Endothelial cell of umbilical vein (primary cell): ENCODE data around the gene C1orf159. TPM values are rescaled to one million over a fixed set of nuclear protein-coding genes. Genes with fewer than 3 reads are reported as not detected.

Experiments
- BruUV-seq: library from RNA; stranded (reverse); fragments of 400-500 nt; replicated peaks from 2 replicates; lab custom pipeline; 2021; lab: Mats Ljungman, UMichigan
- CTCF ChIA-PET: fragments of 300-600, 350-600 bp; sonication (Branson Sonifier 250); formaldehyde crosslinking; loops from one replicate; lab custom pipeline; 2021; ENCODE audit warnings: antibody characterized with exemption, inconsistent platforms; lab: Charles Lee
- POLR2A ChIA-PET: fragments of 300-600, 350-600 bp; sonication (Branson Sonifier 250); formaldehyde crosslinking; loops from one replicate; lab custom pipeline; 2021; ENCODE audit warnings: antibody characterized with exemption, inconsistent platforms; lab: Charles Lee
- DNase-seq: peaks from one replicate; pipeline ENCODE4 v3.0.0-alpha.2; 2011; ENCODE audit warnings: low read depth, low spot score
- FAIRE-seq: peaks from 2 replicates; lab custom pipeline; 2011; peaks lifted over from hg19 to GRCh38; lab: Jason Lieb, UNC
- H2AFZ ChIP-seq: 2 replicates; pipeline ENCODE4 v1.6.0; 2012; ENCODE audit warnings: low read depth, low read length, control low read depth, inconsistent platforms
- H3K27ac ChIP-seq: 2 replicates; pipeline ENCODE4 v1.5.1; 2011; ENCODE audit warnings: low read depth, mild to moderate bottlenecking, control low read depth, low read length, moderate library complexity; ENCODE audit not compliant: insufficient read depth
- H3K27me3 ChIP-seq, 2 experiments: 2 replicates each; pipeline versions ENCODE4 v1.6.0 to v1.6.1; 2011; ENCODE audit warnings: low read length in 2 of 2, mixed read lengths in 1 of 2; ENCODE audit not compliant: control insufficient read depth in 2 of 2, insufficient read depth in 2 of 2
- H3K36me3 ChIP-seq, 2 experiments: 2 replicates in 1 of 2; 3 replicates in 1 of 2; pipeline ENCODE4 v1.5.1; 2011; ENCODE audit warnings: low read length in 2 of 2, mild to moderate bottlenecking in 1 of 2, moderate library complexity in 1 of 2; ENCODE audit not compliant: control insufficient read depth in 2 of 2, insufficient read depth in 2 of 2; ENCODE audit errors: extremely low read depth in 1 of 2
- H3K4me1 ChIP-seq: 3 replicates; pipeline ENCODE4 v1.5.1; 2011; ENCODE audit warnings: mild to moderate bottlenecking, low read length; ENCODE audit not compliant: control insufficient read depth, insufficient read depth; ENCODE audit errors: extremely low read depth
- H3K4me2 ChIP-seq: 2 replicates; pipeline ENCODE4 v1.6.1; 2011; ENCODE audit warnings: low read length, control low read depth, mixed read lengths; ENCODE audit not compliant: insufficient read depth
- H3K4me3 ChIP-seq, 3 experiments: fragments of 200-600 bp in 1 of 3; sonication (generic), shearing (Covaris generic) in 1 of 3; replicated peaks in 1 of 3; 2 replicates each; pipeline ENCODE4 v1.5.1; 2011 to 2016; ENCODE audit warnings: control low read depth in 3 of 3, low read length in 3 of 3, mild to moderate bottlenecking in 2 of 3, inconsistent platforms in 1 of 3, low read depth in 1 of 3, moderate library complexity in 1 of 3; ENCODE audit not compliant: insufficient read depth in 1 of 3
- H3K79me2 ChIP-seq: 2 replicates; pipeline ENCODE4 v1.6.0; 2012; ENCODE audit warnings: low read length, inconsistent platforms; ENCODE audit not compliant: control insufficient read depth, insufficient read depth
- H3K9ac ChIP-seq: replicated peaks from 2 replicates; pipeline ENCODE3; 2011; ENCODE audit warnings: low read length, control low read depth; ENCODE audit not compliant: insufficient read depth; ENCODE audit errors: extremely low read depth
- H3K9me1 ChIP-seq: replicated peaks from 3 replicates; pipeline ENCODE4 v1.6.0; 2011; ENCODE audit warnings: mild to moderate bottlenecking, low read length; ENCODE audit not compliant: control insufficient read depth, insufficient read depth; ENCODE audit errors: extremely low read depth
- H3K9me3 ChIP-seq: replicated peaks from 2 replicates; pipeline ENCODE4 v1.5.1; 2012; ENCODE audit warnings: low read length, inconsistent platforms; ENCODE audit not compliant: control insufficient read depth, insufficient read depth
- H4K20me1 ChIP-seq: replicated peaks from 2 replicates; pipeline ENCODE3; 2011; ENCODE audit warnings: mild to moderate bottlenecking, low read length; ENCODE audit not compliant: control insufficient read depth, insufficient read depth; ENCODE audit errors: extremely low read depth
- CTCF ChIP-seq, 2 donors: IDR thresholded peaks; 1 replicate in 1 of 2; 2 replicates in 1 of 2; pipeline ENCODE4 v1.5.1; 2011; ENCODE audit warnings: low read length in 2 of 2, mild to moderate bottlenecking in 2 of 2, moderate library complexity in 2 of 2, control low read depth in 1 of 2, inconsistent platforms in 1 of 2, low read depth in 1 of 2; ENCODE audit not compliant: insufficient read depth in 1 of 2; ENCODE audit errors: extremely low read depth in 1 of 2
- EZH2 ChIP-seq: IDR thresholded peaks from 2 replicates; pipeline ENCODE4 v1.6.1; 2012; ENCODE audit warnings: borderline replicate concordance, low read depth, mild to moderate bottlenecking, moderate library complexity, low read length, inconsistent platforms; ENCODE audit not compliant: severe bottlenecking
- FOS ChIP-seq: IDR thresholded peaks from 2 replicates; pipeline ENCODE4 v1.6.1; 2011; ENCODE audit warnings: mild to moderate bottlenecking, low read length, moderate library complexity, borderline replicate concordance; ENCODE audit not compliant: insufficient read depth
- GATA2 ChIP-seq: IDR thresholded peaks from 2 replicates; pipeline ENCODE4 v1.7.0; 2011; ENCODE audit warnings: low read depth, mild to moderate bottlenecking, moderate library complexity, mixed read lengths, low read length; ENCODE audit not compliant: insufficient read length, insufficient read depth
- JUN ChIP-seq: IDR thresholded peaks from 2 replicates; pipeline ENCODE4 v1.6.1; 2011; ENCODE audit warnings: borderline replicate concordance, low read depth; ENCODE audit not compliant: insufficient read length, insufficient read depth
- MYC ChIP-seq: IDR thresholded peaks from one replicate; pipeline ENCODE4 v1.6.1; 2011; ENCODE audit warnings: mild to moderate bottlenecking, low read depth, low read length
- POLR2A ChIP-seq: IDR thresholded peaks from 2 replicates; pipeline ENCODE4 v1.6.1; 2012; ENCODE audit warnings: low read depth, mild to moderate bottlenecking, control low read depth, low read length
- POLR2AphosphoS5 ChIP-seq: IDR thresholded peaks from 2 replicates; pipeline ENCODE4 v1.6.1; 2012; ENCODE audit warnings: low read depth, mild to moderate bottlenecking, control low read depth, low read length, moderate library complexity; ENCODE audit not compliant: insufficient read depth
- dilution Hi-C: fragments of 300-500 bp; cut with MboI; formaldehyde crosslinking; loops from one replicate; pipeline ENCODE4 v1.15.0; 2019; ENCODE audit warnings: low sequenced_read_pairs; ENCODE audit not compliant: extremely low pct_ligation_motif_present
- intact Hi-C: fragments of 100-400 bp; cut with micrococcal nuclease; formaldehyde crosslinking; loops from one replicate; pipeline ENCODE4 v1.10.0; 2022
- polyA plus RNA-seq, 4 experiments: library from polyadenylated mRNA; depleted of rRNA in 3 of 4; stranded (reverse) in 3 of 4; unstranded in 1 of 4; fragments of >200 nt; gene quantifications; 2 replicates each; pipeline versions ENCODE4 v1.2.1 to v1.2.3, GENCODE V29; 2011 to 2012; ENCODE audit warnings: missing spikeins in 1 of 4
- total RNA-seq: library from RNA; stranded (reverse); gene quantifications from 2 replicates; pipeline ENCODE4 v1.2.3, GENCODE V29; 2021
- TF ChIP-seq, protein P1 (sequence below): IDR thresholded peaks from 2 replicates; pipeline ENCODE4 v1.6.1; 2011; ENCODE audit not compliant: insufficient read depth, insufficient read length

Gene C1orf159
- total and polyA plus RNA-seq, 2 donors (not counting 3 experiments of a cell fraction or from before 2014, with no cell fraction given) = 16.1 to 20.1 TPM

DNA sequence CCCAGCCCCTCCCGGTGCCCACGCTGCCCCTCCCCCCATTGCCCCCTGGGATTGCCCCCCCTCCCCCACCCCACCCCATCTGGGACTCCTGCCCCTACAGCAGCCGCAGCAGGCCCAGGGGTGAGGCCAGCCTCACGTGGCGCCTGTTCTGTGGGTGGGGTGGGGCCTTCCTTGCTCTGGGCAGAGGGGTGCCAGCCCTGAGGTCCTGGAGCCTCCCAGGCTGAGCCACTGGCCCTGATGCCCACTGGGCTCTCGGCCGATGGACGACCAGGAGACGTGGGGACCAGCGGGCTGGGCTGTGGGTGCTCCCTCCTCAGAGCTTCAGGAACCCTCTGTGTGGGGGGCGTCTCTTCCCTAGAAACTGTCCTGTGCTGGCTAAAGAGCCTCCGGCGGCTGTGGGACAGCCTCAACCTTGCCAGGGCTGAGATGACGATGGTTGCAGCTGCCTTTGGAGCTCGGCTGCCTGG lies 5.8 kb upstream of the C1orf159 start:
- H3K4me3 ChIP-seq = no peak overlapping the region
- TF ChIP-seq GATA2 (no peak), POLR2AphosphoS5 (no peak), MYC (no peak), POLR2A (no peak), EZH2 (no peak), JUN (no peak)
- CTCF ChIA-PET = interaction anchor here (1.0 to 6.9 kb wide), 33 partner anchors 15 to 383 kb away, joined by 3 to 286 read pairs (median 6); partner anchors contain the start of genes B3GALT6, SDF4, TTLL10 and UBE2J2
- no peak overlapping the region for H3K4me2 ChIP-seq
- BruUV-seq = no TSS peak
- no peaks in the 10 kb centered on the region for H3K36me3 ChIP-seq
- H3K9me1 ChIP-seq = no peaks in the 10 kb centered on the region
- POLR2A ChIA-PET = interaction anchor here (1.5 kb wide), 1 partner anchor 170 kb away, joined by 4 read pairs; no protein-coding TSS in a partner anchor
- H4K20me1 ChIP-seq = no peaks in the 10 kb centered on the region
- FAIRE-seq (no peak), DNase-seq (no peak)
- no peak overlapping the region for H3K9ac ChIP-seq
- dilution Hi-C loops = no loop called here
- intact Hi-C loops = loop anchor here (1.0 to 5.0 kb wide), 7 partner anchors 36 to 186 kb away; partner anchors contain the start of genes ACAP3, C1QTNF12 and PUSL1
- no peak overlapping the region for H2AFZ ChIP-seq
- no peaks in the 10 kb centered on the region for H3K9me3 ChIP-seq
- H3K79me2 ChIP-seq = no peaks in the 10 kb centered on the region
- H3K27ac ChIP-seq = no peak overlapping the region
- H3K27me3 ChIP-seq = peaks cover 0 to 2% of the 10 kb centered on the region in 2 experiments
- no peaks in the 10 kb centered on the region for H3K4me1 ChIP-seq

GRCh38 chr1:1120866-1121591 lies 5.1 kb upstream of the C1orf159 start:
- Histone ChIP-seq H2AFZ (no peak overlapping the region), H3K4me3 (no peak overlapping the region), H3K27me3 (peaks cover 0 to 2% of the 10 kb centered on the region in 2 experiments), H3K79me2 (no peaks in the 10 kb centered on the region), H4K20me1 (no peaks in the 10 kb centered on the region), H3K9me3 (no peaks in the 10 kb centered on the region), H3K9ac (no peak overlapping the region), H3K4me1 (no peaks in the 10 kb centered on the region), H3K27ac (no peak overlapping the region), H3K9me1 (no peaks in the 10 kb centered on the region), H3K4me2 (no peak overlapping the region), H3K36me3 (no peaks in the 10 kb centered on the region)
- FAIRE-seq = no peak
- DNase-seq = no peak
- ChIA-PET CTCF (interaction anchor here (0.6 to 6.9 kb wide), 25 partner anchors 53 to 384 kb away, joined by 3 to 286 read pairs (median 6); partner anchors contain the start of genes B3GALT6, SDF4, TTLL10 and UBE2J2), POLR2A (no interaction called here)
- TF ChIP-seq POLR2A (no peak), EZH2 (no peak), FOS (no peak), CTCF (IDR thresholded peaks at IDR 0.05; ENCODE audit: extremely low read depth in 1 of 2, insufficient read depth in 1 of 2, low read depth in 1 of 2, low read length in 2 of 2) (no peak), GATA2 (no peak), POLR2AphosphoS5 (no peak), JUN (no peak), MYC (no peak)
- TF ChIP-seq, protein P1, sequence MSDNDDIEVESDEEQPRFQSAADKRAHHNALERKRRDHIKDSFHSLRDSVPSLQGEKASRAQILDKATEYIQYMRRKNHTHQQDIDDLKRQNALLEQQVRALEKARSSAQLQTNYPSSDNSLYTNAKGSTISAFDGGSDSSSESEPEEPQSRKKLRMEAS = no peak
- intact Hi-C loops (loop anchor here (5.0 kb wide), 2 partner anchors 126 to 186 kb away; partner anchors contain the start of genes ACAP3, C1QTNF12 and PUSL1), dilution Hi-C loops (no loop called here)
- BruUV-seq = no TSS peak
